ENCODE results near the gene C1orf105.
"Not testable (repeated sequence)": the region's sequence is repeated elsewhere in the genome, so short reads cannot be mapped to it uniquely, and the experiment has no call there.

C1orf105 gene

GRCh38 chr1:172430128-172430454, 9.6 kb downstream of the C1orf105 start:
- no peak for DNase-seq

GRCh38 chr1:172431204-172431603, 10.7 kb downstream of the C1orf105 start:
- no peak for DNase-seq

- DNase-seq = peak in 2 of 4 experiments; percentile 34 to 41
These were observed 11.3 kb downstream of the C1orf105 start for GRCh38 chr1:172431721-172432192.

DNA sequence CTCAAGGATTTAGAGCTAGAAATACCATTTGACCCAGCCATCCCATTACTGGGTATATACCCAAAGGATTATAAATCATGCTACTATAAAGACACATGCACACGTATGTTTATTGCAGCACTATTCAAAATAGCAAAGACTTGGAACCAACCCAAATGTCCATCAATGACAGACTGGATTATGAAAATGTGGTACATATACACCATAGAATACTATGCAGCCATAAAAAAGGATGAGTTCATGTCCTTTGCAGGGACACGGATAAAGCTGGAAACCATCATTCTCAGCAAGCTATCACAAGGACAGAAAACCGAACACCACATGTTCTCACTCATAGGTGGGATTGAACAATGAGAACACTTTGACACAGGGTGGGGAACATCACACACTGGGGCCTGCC, 16.7 kb downstream of the C1orf105 start:
- DNase-seq = not testable (repeated sequence)

GRCh38 chr1:172442404-172442803, 21.9 kb downstream of the C1orf105 start:
- no peak for DNase-seq

- no peak for DNase-seq
These were observed 22.5 kb downstream of the C1orf105 start for GRCh38 chr1:172442843-172443565.

DNA sequence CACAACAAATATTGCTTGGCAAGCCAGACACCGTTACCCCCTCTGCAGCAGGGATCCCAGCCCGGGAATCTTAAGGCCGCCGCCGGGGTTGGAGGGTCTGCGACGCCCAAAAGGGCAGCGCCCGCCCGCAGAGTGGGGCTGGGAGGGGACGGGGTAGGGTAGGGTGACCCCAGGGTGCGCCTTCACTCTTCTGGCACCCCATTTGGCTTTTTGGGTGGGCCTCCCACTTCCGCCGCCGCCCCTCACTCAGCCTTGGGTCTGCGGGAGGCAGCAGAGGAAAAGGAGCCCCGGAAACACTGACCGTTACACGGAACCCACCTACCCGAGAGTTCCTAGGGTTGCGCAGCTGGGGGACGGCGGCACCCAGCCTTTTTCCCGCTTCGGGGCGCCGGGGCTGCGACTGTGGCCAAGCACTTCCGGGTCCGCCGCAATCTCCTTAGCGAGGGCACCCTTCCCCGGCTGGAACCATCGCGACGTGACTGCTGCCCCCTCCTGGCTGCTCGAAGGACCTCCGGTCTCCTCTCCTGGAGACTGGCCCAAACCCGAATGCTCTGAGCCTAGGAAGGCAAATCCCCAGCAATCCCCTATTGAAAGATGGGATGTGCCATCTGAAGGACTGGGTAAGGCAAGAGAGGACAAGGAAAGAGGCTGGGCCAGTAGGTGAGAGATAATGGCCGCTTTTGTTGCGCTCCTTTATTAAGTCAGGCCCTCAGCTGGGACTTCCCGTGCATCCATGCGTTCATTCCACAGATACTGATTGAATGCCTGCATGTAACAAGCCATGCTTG, 23.4 kb downstream of the C1orf105 start, which contains the start of gene PIGC:
TSS of gene PIGC (minus strand) at position 404 of the 788 bp plus-strand sequence. CDS start 1,447 bp downstream, outside the sequence.
- DNase-seq = peak; percentile 69 to 87 (median 84)

- no peak for DNase-seq
These were observed 26.1 kb downstream of the C1orf105 start for GRCh38 chr1:172446547-172446946.

DNA sequence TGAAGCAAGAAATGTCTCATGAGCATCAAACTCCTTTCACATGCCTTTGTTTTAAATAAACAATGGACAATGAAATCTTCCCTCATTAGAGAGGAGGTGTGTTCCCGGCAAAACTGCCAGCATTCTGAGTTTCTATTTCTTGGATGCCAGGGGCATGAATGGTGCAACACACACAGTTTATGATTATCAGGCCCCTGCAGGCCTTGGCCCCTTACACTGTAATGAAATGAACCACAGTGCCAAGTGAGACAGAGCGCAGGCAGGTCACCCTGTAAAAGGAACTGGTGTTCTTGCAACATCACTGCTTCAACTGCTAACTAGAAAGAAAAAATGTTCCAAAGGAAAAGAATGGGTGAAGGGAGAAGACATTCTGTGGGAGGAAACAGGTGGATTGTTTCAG, 27.2 kb downstream of the C1orf105 start:
- no peak for DNase-seq

- DNase-seq = no peak
These were observed 28.6 kb downstream of the C1orf105 start for GRCh38 chr1:172448995-172449584.

DNA sequence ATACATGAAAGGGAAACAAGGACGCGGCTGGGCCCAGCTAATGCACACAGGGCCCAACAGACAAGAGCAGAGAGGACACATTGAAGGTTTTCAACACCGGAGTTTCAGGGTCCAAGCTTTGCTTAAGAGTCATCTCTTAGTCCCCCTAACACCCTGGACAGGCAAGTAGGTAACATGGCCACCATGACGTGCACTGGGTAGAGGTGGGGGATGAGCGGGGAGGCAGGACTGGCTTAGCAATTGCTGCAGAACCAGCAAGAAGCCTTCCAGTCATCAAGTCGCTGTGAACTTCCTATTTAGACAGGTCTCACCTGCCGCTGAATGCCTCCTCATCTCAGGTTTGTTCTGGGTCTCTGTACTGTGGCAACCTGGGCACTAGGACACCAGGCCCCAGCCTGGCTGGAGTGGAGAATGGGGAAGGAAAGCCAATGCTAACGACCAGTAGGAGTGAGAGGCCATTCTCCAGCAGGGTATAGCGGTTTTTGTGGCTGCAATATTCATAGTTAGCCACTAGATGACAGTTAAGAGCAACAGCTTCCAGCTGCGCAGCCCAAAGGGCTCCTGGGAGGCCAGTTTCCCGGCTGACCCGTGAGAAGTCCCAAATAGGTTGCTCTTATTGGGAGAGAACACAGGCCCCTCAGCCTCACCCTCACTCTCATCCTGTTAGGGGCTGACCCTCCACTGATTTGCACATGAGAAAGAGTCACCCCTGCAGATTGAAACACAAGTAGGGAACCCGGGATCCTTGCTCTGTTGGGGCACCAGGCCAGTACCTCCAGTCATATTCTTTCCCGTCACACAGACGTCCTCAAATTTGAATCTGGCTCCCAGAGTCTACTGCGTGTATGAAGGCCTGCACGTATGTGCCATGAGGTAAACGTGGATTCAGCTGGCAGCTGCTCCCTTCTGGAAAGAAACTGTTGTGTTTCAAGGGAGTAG, 29.4 kb downstream of the C1orf105 start:
- DNase-seq = peak in 1 of 4 experiments; percentile 6

GRCh38 chr1:172450524-172450885, 30.0 kb downstream of the C1orf105 start:
- no peak for DNase-seq

DNA sequence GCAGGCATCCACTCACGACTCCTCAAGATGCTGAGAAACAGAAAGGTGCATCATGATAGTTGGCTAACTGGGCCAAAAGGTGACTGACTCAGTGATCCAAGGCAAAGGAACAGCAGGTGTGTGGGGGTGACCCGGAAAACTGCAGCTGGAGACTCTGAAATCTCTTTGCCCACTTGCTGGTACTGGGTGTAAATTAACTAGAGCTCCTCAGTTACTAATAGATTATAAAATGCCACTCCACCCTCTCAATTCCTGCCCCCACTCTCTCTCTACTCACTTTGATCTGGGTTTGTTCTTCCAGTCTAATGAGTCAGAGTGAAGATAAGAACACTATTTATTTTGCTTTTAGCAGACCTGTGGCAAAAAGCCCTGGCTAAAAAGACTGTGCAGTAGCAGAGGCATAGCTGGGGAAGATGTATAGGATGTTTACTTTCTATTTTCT, 30.5 kb downstream of the C1orf105 start:
- no peak for DNase-seq

DNA sequence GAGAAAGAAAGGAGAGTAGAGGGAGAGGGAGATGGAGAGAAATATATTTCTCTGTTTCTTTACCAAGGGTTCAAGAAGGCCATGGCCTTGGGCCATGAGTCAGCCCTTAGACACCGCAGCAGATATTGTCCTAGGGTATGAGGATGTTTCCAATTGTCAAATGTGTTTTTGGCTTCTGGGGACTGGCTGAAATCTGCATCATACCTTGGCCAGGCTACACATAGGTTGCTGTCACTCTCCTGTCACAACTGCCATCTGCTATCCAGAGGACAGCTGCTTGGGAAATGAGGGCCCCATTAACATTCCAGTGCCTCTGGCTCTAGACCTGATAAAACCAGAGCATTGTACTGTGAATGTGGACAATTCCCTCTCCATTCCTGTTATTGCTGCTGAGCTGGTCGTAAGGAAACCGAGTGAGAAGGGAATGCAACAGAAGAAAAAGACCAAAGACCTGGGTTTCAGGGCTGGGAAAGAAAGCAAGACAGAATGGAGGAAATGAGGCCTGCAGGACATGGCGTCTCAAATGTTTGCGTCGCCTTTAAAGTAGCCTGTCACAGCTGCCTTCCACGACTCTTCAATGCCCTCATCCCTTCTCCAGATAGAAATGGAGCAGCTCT, 32.2 kb downstream of the C1orf105 start:
- DNase-seq = no peak

DNA sequence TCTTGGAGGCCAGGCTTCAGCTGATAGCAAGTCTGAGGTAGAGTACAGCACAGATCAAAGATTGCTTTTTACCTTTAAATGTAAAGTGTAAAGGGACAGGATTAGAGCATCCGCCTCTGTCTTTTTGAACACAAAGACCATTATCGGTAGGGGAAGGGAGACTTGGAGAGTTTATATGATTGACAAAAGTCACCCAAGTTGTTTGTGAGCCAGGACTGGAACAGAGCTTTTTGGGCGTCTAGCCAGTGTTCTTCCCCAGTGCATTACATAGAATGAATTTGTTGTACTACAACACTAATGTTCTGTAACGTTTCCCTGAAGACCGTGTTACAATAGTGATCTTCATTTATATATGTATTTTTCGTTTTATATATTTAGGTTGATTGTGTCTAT, 32.7 kb downstream of the C1orf105 start:
- no peak for DNase-seq

- no peak for DNase-seq
These were observed 33.1 kb downstream of the C1orf105 start for GRCh38 chr1:172453607-172454006.

GRCh38 chr1:172455451-172455850, 35.0 kb downstream of the C1orf105 start:
- DNase-seq = no peak

GRCh38 chr1:172456344-172456769, 35.9 kb downstream of the C1orf105 start:
- DNase-seq = no peak

- DNase-seq = no peak
These were observed 37.1 kb downstream of the C1orf105 start for GRCh38 chr1:172457479-172458130.

- DNase-seq = no peak
These were observed 39.7 kb downstream of the C1orf105 start for GRCh38 chr1:172460177-172460576.

DNA sequence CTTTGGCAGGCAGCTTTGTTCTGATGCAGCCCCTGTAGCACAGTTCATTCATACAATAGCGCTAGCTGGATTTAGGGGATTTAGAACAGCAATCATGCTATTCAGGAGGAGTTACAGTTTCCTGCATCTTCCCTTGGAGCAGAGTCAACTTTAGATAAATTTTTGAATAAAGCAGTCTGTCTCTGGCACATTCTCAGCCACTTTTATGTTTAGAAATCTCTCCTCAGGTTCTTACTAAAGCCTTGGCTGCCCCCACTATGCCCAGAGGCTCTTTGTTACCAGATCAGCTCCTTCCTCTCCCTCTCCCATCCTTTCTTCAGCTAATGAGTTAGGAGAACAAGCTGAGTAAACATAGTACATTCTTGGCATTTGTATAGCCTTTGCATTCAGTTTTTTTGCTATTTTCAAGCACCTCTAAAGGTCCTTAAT, 40.4 kb downstream of the C1orf105 start:
- DNase-seq = no peak
